Activated CD8-positive, alpha-beta memory T cell treated with anti-CD3 and anti-CD28 coated beads, Interleukin-2, amount 50 U/mL, for 1 hour (primary cell): Measurements from ENCODE around the gene KDSR.
"Not testable (repeated sequence)": the region's sequence is repeated elsewhere in the genome, so short reads cannot be mapped to it uniquely, and the experiment has no call there.

Experiments
- DNase-seq: peaks from one replicate; pipeline ENCODE4 v3.0.0-alpha.2; 2020; ENCODE audit errors: extremely low read depth

The KDSR gene

GRCh38 chr18:63366213-63367052, 573 bp downstream of the KDSR start:
- no peak for DNase-seq

GRCh38 chr18:63365876-63366212, 1.2 kb downstream of the KDSR start:
- no peak for DNase-seq

GRCh38 chr18:63363951-63364350, 3.1 kb downstream of the KDSR start:
- DNase-seq, result no peak

GRCh38 chr18:63363420-63363819, 3.6 kb downstream of the KDSR start:
- DNase-seq, result not testable (repeated sequence)

- no peak for DNase-seq
Observed at GRCh38 chr18:63356272-63356896, 10.6 kb downstream of the KDSR start.

- DNase-seq, result no peak
Observed at GRCh38 chr18:63350230-63350629, 16.8 kb downstream of the KDSR start.

- DNase-seq, result no peak
Observed at GRCh38 chr18:63348508-63349136, 18.4 kb downstream of the KDSR start.

GRCh38 chr18:63346480-63347183, 20.4 kb downstream of the KDSR start:
- DNase-seq, result no peak

- DNase-seq, result no peak
Observed at GRCh38 chr18:63346031-63346430, 21.0 kb downstream of the KDSR start.

GRCh38 chr18:63344918-63345317, 22.1 kb downstream of the KDSR start:
- no peak for DNase-seq

- DNase-seq, result no peak
Observed at GRCh38 chr18:63344263-63344662, 22.7 kb downstream of the KDSR start.

GRCh38 chr18:63342206-63342605, 24.8 kb downstream of the KDSR start:
- no peak for DNase-seq

- DNase-seq, result no peak
Observed at GRCh38 chr18:63339920-63340484, 27.0 kb downstream of the KDSR start.

- DNase-seq, result no peak
Observed at GRCh38 chr18:63336366-63337099, 30.5 kb downstream of the KDSR start.

- no peak for DNase-seq
Observed at GRCh38 chr18:63331105-63331504, 35.9 kb downstream of the KDSR start.

- no peak for DNase-seq
Observed at GRCh38 chr18:63329431-63330145, 37.4 kb downstream of the KDSR start.

GRCh38 chr18:63326011-63326410, 41.0 kb downstream of the KDSR start:
- DNase-seq, result no peak

GRCh38 chr18:63325086-63325686, 41.8 kb downstream of the KDSR start:
- no peak for DNase-seq

GRCh38 chr18:63322908-63323634, 43.9 kb downstream of the KDSR start:
- peak; percentile 37 for DNase-seq

- DNase-seq, result no peak
Observed at GRCh38 chr18:63322206-63322605, 44.8 kb downstream of the KDSR start.
